Left ventricle myocardium inferior (tissue), 1 donor: Measurements from ENCODE around the gene BZW2. TPM values are rescaled to one million over a fixed set of nuclear protein-coding genes. Genes with fewer than 3 reads are reported as not detected.
A peak's percentile ranks its signal among the peaks of the same experiment; 100 is the strongest.

Source experiments
- DNase-seq: peaks from one replicate; pipeline ENCODE4 v3.0.0-alpha.2; 2020
- H3K27ac ChIP-seq: fragments of 200-600 bp; replicated peaks from 2 replicates; pipeline ENCODE4 v1.8.0; 2021
- H3K27me3 ChIP-seq: fragments of 200-600 bp; 2 replicates; pipeline ENCODE4 v1.8.0; 2021; ENCODE audit warnings: low read depth
- H3K36me3 ChIP-seq: fragments of 200-600 bp; 2 replicates; pipeline ENCODE4 v1.8.0; 2021
- H3K4me1 ChIP-seq: fragments of 200-600 bp; 2 replicates; pipeline ENCODE4 v1.8.0; 2021
- H3K4me3 ChIP-seq: fragments of 200-600 bp; 2 replicates; pipeline ENCODE4 v1.8.0; 2021; ENCODE audit warnings: mild to moderate bottlenecking, moderate library complexity
- H3K9me3 ChIP-seq: fragments of 200-600 bp; replicated peaks from 2 replicates; pipeline ENCODE4 v1.8.0; 2021
- intact Hi-C: fragments of 100-400 bp; cut with micrococcal nuclease; formaldehyde crosslinking; loops from one replicate; pipeline ENCODE4 v1.11.0; 2022
- total RNA-seq: library from RNA; stranded (reverse); fragmentation: NEBNext Ultra II Directional; extraction: Animal tissue kit (Norgen Biotek cat#: 25700); gene quantifications from one replicate; pipeline ENCODE4 v1.2.1, GENCODE V29; 2021
- TF ChIP-seq, protein P1 (sequence below): fragments of 200-600 bp; IDR thresholded peaks from 2 replicates; pipeline ENCODE4 v1.8.0; 2021; ENCODE audit warnings: antibody characterized with exemption, mild to moderate bottlenecking, borderline replicate concordance
- donor health status: DM: no; HTN: yes; CAD: no; lungs with severe emphysema.

BZW2 gene
- total RNA-seq, 1 donor from 2014 or later = 308 TPM

GRCh38 chr7:16739863-16740622, 94.1 kb downstream of the BZW2 start:
- H3K27ac ChIP-seq = peak overlapping the region; percentile 79
- H3K27me3 ChIP-seq = no peaks in the 10 kb centered on the region
- H3K4me1 ChIP-seq = peaks cover 59% of the 10 kb centered on the region
- DNase-seq = peak; percentile 23
- H3K4me3 ChIP-seq = no peak overlapping the region
- TF ChIP-seq, protein P1, sequence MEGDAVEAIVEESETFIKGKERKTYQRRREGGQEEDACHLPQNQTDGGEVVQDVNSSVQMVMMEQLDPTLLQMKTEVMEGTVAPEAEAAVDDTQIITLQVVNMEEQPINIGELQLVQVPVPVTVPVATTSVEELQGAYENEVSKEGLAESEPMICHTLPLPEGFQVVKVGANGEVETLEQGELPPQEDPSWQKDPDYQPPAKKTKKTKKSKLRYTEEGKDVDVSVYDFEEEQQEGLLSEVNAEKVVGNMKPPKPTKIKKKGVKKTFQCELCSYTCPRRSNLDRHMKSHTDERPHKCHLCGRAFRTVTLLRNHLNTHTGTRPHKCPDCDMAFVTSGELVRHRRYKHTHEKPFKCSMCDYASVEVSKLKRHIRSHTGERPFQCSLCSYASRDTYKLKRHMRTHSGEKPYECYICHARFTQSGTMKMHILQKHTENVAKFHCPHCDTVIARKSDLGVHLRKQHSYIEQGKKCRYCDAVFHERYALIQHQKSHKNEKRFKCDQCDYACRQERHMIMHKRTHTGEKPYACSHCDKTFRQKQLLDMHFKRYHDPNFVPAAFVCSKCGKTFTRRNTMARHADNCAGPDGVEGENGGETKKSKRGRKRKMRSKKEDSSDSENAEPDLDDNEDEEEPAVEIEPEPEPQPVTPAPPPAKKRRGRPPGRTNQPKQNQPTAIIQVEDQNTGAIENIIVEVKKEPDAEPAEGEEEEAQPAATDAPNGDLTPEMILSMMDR = no peak
- H3K9me3 ChIP-seq = no peaks in the 10 kb centered on the region
- intact Hi-C loops = no loop called here
- no peaks in the 10 kb centered on the region for H3K36me3 ChIP-seq

DNA sequence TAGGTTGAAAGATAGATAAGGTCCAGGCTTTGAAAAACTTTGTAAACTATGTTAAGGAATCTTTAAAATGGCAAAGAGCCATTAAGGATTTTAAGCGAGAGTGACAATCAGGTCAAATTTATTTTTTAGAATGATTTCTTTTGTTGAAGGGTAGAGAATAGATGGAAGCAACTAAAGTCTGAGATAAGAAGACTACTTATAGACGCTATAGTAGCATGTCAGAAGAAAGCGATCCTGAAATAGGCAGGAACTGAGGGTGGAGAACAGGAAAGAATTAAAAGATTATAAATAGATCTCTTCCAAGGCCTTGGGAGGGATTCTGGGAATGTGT, 94.6 kb downstream of the BZW2 start:
- intact Hi-C loops = no loop called here
- peaks cover 54% of the 10 kb centered on the region for H3K4me1 ChIP-seq
- H3K4me3 ChIP-seq = no peak overlapping the region
- TF ChIP-seq, protein P1 = no peak
- H3K9me3 ChIP-seq = no peaks in the 10 kb centered on the region
- DNase-seq = no peak
- H3K36me3 ChIP-seq = no peaks in the 10 kb centered on the region
- H3K27ac ChIP-seq = peak overlapping the region; percentile 79
- no peaks in the 10 kb centered on the region for H3K27me3 ChIP-seq

- DNase-seq = no peak
- TF ChIP-seq, protein P1 = no peak
- intact Hi-C loops = no loop called here
- Histone ChIP-seq H3K36me3 (no peaks in the 10 kb centered on the region), H3K27ac (peak overlapping the region; percentile 79), H3K9me3 (no peaks in the 10 kb centered on the region), H3K4me1 (peaks cover 54% of the 10 kb centered on the region), H3K27me3 (no peaks in the 10 kb centered on the region), H3K4me3 (no peak overlapping the region)
Measured at GRCh38 chr7:16740996-16741395, 95.0 kb downstream of the BZW2 start.

DNA sequence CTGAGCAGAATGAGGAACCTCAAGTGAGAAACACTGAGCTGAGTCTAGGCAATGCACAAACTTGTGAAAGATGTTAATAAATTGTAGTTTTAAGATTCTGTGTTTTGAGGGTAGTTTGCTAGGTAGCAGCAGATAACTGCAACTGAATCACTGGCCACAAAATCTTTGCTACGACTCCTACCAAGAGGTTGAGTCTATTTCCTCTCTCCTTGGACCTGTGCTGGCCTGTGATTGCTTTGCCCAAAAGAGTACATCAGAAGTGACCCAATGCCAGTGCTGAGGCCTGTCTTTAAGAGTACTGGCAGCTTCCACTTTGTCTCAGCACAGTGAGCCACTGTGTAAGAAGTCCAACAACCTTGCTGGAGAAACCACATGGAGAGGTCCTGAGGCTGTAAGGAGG, 95.7 kb downstream of the BZW2 start:
- no peak for DNase-seq
- H3K4me1 ChIP-seq = peaks cover 59% of the 10 kb centered on the region
- intact Hi-C loops = no loop called here
- H3K4me3 ChIP-seq = no peak overlapping the region
- no peaks in the 10 kb centered on the region for H3K27me3 ChIP-seq
- TF ChIP-seq, protein P1 = no peak
- no peaks in the 10 kb centered on the region for H3K9me3 ChIP-seq
- no peaks in the 10 kb centered on the region for H3K36me3 ChIP-seq
- peak overlapping the region; percentile 79 for H3K27ac ChIP-seq

DNA sequence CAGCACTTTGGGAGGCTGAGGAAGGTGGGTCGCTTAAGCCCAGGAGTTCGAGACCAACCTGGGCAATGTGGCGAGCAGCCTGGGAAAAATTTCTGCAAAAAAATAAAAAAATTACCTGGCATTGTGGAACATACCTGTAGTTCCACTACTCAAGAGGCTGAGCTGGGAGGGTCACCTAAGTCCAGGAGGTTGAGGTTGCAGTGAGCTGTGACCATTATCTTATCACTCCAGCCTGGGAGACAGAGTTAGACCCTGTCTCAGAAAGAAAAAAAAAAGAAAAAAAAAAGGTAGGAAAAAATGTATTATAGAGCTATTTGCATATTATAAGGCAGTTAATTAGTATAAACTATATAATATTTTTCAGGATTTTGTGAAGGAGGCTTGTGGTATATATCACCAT, 96.6 kb downstream of the BZW2 start:
- TF ChIP-seq, protein P1 = no peak
- Histone ChIP-seq H3K27ac (peak overlapping the region; percentile 79), H3K36me3 (no peaks in the 10 kb centered on the region), H3K4me3 (no peak overlapping the region), H3K9me3 (no peaks in the 10 kb centered on the region), H3K27me3 (no peaks in the 10 kb centered on the region), H3K4me1 (peaks cover 68% of the 10 kb centered on the region)
- intact Hi-C loops = no loop called here
- no peak for DNase-seq
